Measurements from ENCODE around the gene IFT27.

The IFT27 gene

GRCh38 chr22:36715647-36716046 is 60.3 kb downstream of the IFT27 start:
- DNase-seq: no peak

- no peak for DNase-seq
Measured at GRCh38 chr22:36714110-36714509, 61.8 kb downstream of the IFT27 start.

GRCh38 chr22:36713436-36713835 is 62.5 kb downstream of the IFT27 start:
- no peak for DNase-seq

Measured in CD4-positive, alpha-beta T cell treated with Interleukin-12 subunit alpha and Interleukin-12 subunit beta, for 1 hour (primary cell).